HepG2 (cell line): ENCODE data around the gene HSPB6. TPM values are rescaled to one million over a fixed set of nuclear protein-coding genes. Genes with fewer than 3 reads are reported as not detected.
A peak's percentile ranks its signal among the peaks of the same experiment; 100 is the strongest.

ENCODE experiments used
- ATF1 ChIP-seq: IDR thresholded peaks from 2 replicates; pipeline ENCODE4 v1.6.1; 2016; ENCODE audit warnings: mild to moderate bottlenecking, control low read depth
- CENPBD1 ChIP-seq: sonication (generic); formaldehyde crosslinking; IDR thresholded peaks from 2 replicates; pipeline ENCODE4 v1.8.0; 2022; ENCODE audit warnings: missing genetic modification reagents, low read depth, mild to moderate bottlenecking, borderline replicate concordance
- HNF4A ChIP-seq: sonication (generic); formaldehyde crosslinking; IDR thresholded peaks from 2 replicates; pipeline ENCODE4 v1.4.0; 2020; ENCODE audit warnings: missing genetic modification reagents
- HNRNPUL1 ChIP-seq: fragments of 200-400 bp; formaldehyde crosslinking; IDR thresholded peaks from 2 replicates; pipeline ENCODE4 v1.6.1; 2017; ENCODE audit warnings: low read depth, mild to moderate bottlenecking, low read length, moderate library complexity
- KLF15 ChIP-seq: sonication (generic); formaldehyde crosslinking; IDR thresholded peaks from 2 replicates; pipeline ENCODE4 v1.8.1; 2023; ENCODE audit warnings: borderline replicate concordance, mild to moderate bottlenecking, inconsistent platforms, missing genetic modification reagents, mixed read lengths
- SMARCE1 ChIP-seq: fragments of 450-650 bp; IDR thresholded peaks from 2 replicates; pipeline ENCODE4 v1.6.1; 2017; ENCODE audit warnings: borderline replicate concordance
- SP140L ChIP-seq: sonication (generic); formaldehyde crosslinking; IDR thresholded peaks from 2 replicates; pipeline ENCODE4 v1.4.0; 2020; ENCODE audit warnings: missing genetic modification reagents, borderline replicate concordance
- TGIF2 ChIP-seq: IDR thresholded peaks from 2 replicates; pipeline ENCODE4 v1.6.1; 2016; ENCODE audit warnings: control low read depth, missing compliant biosample characterization
- YEATS4 ChIP-seq: sonication (generic); formaldehyde crosslinking; IDR thresholded peaks from 2 replicates; pipeline ENCODE4 v1.4.0; 2020; ENCODE audit warnings: missing genetic modification reagents, borderline replicate concordance
- ZBTB40 ChIP-seq, 2 experiments: fragments of 450-650 bp in 1 of 2; sonication (generic) in 1 of 2; formaldehyde crosslinking in 1 of 2; IDR thresholded peaks; 2 replicates each; pipeline versions ENCODE4 v1.6.1 to v1.8.0; 2016 to 2022; ENCODE audit warnings: antibody characterized with exemption in 1 of 2, mild to moderate bottlenecking in 1 of 2, missing genetic modification reagents in 1 of 2
- ZFP91 ChIP-seq: sonication (generic); formaldehyde crosslinking; IDR thresholded peaks from 2 replicates; pipeline ENCODE4 v1.9.0; 2022; ENCODE audit warnings: missing genetic modification reagents, mild to moderate bottlenecking, borderline replicate concordance
- ZNF564 ChIP-seq: sonication (generic); formaldehyde crosslinking; IDR thresholded peaks from 2 replicates; pipeline ENCODE4 v1.8.1; 2023; ENCODE audit warnings: mild to moderate bottlenecking, missing genetic modification reagents
- ZNF780A ChIP-seq: sonication (generic); formaldehyde crosslinking; IDR thresholded peaks from 2 replicates; pipeline ENCODE4 v1.8.0; 2022; ENCODE audit warnings: mild to moderate bottlenecking, missing genetic modification reagents, moderate library complexity
- polyA plus RNA-seq, 8 experiments: library from polyadenylated mRNA; depleted of rRNA in 3 of 8; stranded (reverse) in 7 of 8; unstranded in 1 of 8; fragments of >200 nt; fragmentation: Illumina TruSeq in 4 of 8; extraction: Trizol in 4 of 8; gene quantifications; 2 replicates each; pipeline versions ENCODE4 v1.2.1 to v1.2.3, GENCODE V29; 2011 to 2016; ENCODE audit warnings: low read depth in 4 of 8, missing spikeins in 1 of 8, mixed read lengths in 1 of 8; ENCODE audit not compliant: insufficient read depth in 1 of 8
- total RNA-seq, 5 experiments: library from RNA; depleted of rRNA; stranded (reverse); fragments of >200 nt; fragmentation: Illumina TruSeq; extraction: Trizol; gene quantifications; 2 replicates each; pipeline ENCODE4 v1.2.3, GENCODE V29; 2016; ENCODE audit warnings: low read depth in 1 of 5
- TF ChIP-seq, protein P1 (sequence below): sonication (generic); formaldehyde crosslinking; IDR thresholded peaks from 2 replicates; pipeline ENCODE4 v1.4.0; 2020; ENCODE audit warnings: mild to moderate bottlenecking, missing genetic modification reagents

HSPB6 gene
- total and polyA plus RNA-seq, 2 of the 13 experiments (the other 11 are each of a cell fraction or from before 2014, with no cell fraction given), result 0.18 TPM; not detected in 1

DNA sequence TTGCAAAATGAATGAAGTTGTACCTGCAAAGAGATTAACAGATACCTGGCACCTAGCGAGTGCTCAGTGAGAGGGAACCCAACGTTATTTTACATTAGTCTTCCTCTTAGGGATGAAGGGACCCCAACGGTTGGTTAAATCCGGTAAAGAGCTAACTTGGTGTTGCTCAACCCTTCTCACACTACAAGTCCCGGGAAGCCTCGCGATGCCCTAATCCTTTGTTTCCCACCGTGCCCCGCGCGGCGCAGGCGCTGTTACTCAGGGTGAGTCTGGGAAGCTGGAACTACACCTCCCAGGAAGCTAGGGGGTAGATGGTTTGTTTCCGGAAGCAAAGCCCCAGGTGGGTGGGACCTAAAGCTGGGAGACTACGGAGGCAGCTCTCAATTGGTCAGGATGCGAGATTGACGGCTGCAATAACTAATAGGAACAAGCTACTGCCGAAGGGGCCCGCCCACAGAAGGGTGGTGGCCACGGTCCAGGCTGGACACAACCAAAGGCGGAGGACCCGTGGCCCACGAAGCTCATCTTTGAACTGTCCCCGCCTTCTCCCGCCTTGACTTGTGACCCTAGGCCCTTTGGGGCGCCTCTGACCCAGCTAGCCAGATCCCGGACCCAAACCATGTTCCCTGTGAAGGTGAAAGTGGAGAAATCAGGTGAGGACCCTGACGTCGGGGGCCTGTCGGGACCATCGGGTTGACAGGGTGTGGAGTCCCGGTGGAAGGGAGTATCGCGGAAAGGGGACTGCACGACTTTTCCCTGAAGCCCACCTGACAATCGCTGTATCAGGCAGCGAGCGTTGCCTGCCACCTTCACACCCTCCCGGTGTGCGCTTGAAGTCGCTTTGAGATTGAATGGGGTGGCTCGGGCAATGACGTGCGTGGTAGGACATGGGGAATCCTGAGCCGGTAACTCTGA, 8.5 kb downstream of the HSPB6 start, which contains the start of gene LIN37 (continued):
- no peak for TF ChIP-seq HNRNPUL1
- no peak for TF ChIP-seq ZNF780A (CRISPR knock-in tag)
- TF ChIP-seq SP140L (CRISPR knock-in tag), result no peak
- TF ChIP-seq ZFP91 (CRISPR knock-in tag), result peak; percentile 79; the same call in 1 of the 2 replicates
- no peak for TF ChIP-seq CENPBD1 (CRISPR knock-in tag)
- no peak for TF ChIP-seq ZNF564 (CRISPR knock-in tag)
- peak; percentile 68; the same call in 1 of the 2 replicates for TF ChIP-seq YEATS4
- TF ChIP-seq SMARCE1, result no peak
- peak; percentile 17; the same call in 1 of the 2 replicates for TF ChIP-seq ZBTB40 (IDR thresholded peaks at IDR 0.05)
- peak; percentile 51; the same call in 1 of the 2 replicates for TF ChIP-seq ZBTB40 (CRISPR knock-in tag; IDR thresholded peaks at IDR 0.05)
- no peak for TF ChIP-seq TGIF2 (CRISPR knock-in tag)
- peak; percentile 79 for TF ChIP-seq HNF4A (CRISPR knock-in tag)
- TF ChIP-seq KLF15 (CRISPR knock-in tag), result no peak
- TF ChIP-seq, protein P1, sequence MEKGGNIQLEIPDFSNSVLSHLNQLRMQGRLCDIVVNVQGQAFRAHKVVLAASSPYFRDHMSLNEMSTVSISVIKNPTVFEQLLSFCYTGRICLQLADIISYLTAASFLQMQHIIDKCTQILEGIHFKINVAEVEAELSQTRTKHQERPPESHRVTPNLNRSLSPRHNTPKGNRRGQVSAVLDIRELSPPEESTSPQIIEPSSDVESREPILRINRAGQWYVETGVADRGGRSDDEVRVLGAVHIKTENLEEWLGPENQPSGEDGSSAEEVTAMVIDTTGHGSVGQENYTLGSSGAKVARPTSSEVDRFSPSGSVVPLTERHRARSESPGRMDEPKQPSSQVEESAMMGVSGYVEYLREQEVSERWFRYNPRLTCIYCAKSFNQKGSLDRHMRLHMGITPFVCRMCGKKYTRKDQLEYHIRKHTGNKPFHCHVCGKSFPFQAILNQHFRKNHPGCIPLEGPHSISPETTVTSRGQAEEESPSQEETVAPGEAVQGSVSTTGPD, result no peak
- peak; percentile 85 for TF ChIP-seq ATF1 (CRISPR knock-in tag)
